Thyroid gland (tissue), 4 donors: ENCODE measurements around the gene NOS1AP.

Source experiments
- POLR2A ChIP-seq, 2 donors: fragments of 450-650 bp; IDR thresholded peaks; one replicate each; pipeline ENCODE4 v1.6.1; 2017; ENCODE audit warnings: antibody characterized with exemption in 2 of 2, mild to moderate bottlenecking in 2 of 2, moderate library complexity in 1 of 2
- TF ChIP-seq, protein P1 (sequence below), 6 experiments: fragments of 200-600 bp in 3 of 6; fragments of 450-650 bp in 3 of 6; sonication (generic) in 3 of 6; IDR thresholded peaks; one replicate each; pipeline ENCODE4 v1.5.1; 2016 to 2019; ENCODE audit warnings: antibody characterized with exemption in 6 of 6, mild to moderate bottlenecking in 2 of 6, inconsistent platforms in 1 of 6, moderate library complexity in 1 of 6

GRCh38 chr1:162187687-162188276 lies 118.3 kb downstream of the NOS1AP start:
- TF ChIP-seq, protein P1, sequence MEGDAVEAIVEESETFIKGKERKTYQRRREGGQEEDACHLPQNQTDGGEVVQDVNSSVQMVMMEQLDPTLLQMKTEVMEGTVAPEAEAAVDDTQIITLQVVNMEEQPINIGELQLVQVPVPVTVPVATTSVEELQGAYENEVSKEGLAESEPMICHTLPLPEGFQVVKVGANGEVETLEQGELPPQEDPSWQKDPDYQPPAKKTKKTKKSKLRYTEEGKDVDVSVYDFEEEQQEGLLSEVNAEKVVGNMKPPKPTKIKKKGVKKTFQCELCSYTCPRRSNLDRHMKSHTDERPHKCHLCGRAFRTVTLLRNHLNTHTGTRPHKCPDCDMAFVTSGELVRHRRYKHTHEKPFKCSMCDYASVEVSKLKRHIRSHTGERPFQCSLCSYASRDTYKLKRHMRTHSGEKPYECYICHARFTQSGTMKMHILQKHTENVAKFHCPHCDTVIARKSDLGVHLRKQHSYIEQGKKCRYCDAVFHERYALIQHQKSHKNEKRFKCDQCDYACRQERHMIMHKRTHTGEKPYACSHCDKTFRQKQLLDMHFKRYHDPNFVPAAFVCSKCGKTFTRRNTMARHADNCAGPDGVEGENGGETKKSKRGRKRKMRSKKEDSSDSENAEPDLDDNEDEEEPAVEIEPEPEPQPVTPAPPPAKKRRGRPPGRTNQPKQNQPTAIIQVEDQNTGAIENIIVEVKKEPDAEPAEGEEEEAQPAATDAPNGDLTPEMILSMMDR (IDR thresholded peaks at IDR 0.05) = no peak
- TF ChIP-seq POLR2A (IDR thresholded peaks at IDR 0.05) = no peak
